ENCODE data around the gene BANK1. TPM values are rescaled to one million over a fixed set of nuclear protein-coding genes. Genes with fewer than 3 reads are reported as not detected.

BANK1 gene
- total RNA-seq, 1 experiment from 2014 or later, result 2.2 TPM

GRCh38 chr4:101948055-101948454 lies 157.5 kb downstream of the BANK1 start:
- intact Hi-C loops (cut with micrococcal nuclease; ENCODE audit: unreplicated experiment), result no loop called here

GRCh38 chr4:101948951-101949350 lies 158.4 kb downstream of the BANK1 start:
- Histone ChIP-seq H3K9me2 (ENCODE audit: insufficient read depth) (no peaks in the 10 kb centered on the region), H4K20me1 (ENCODE audit: insufficient read depth) (no peaks in the 10 kb centered on the region), H3K4me1 (replicated peaks; ENCODE audit: insufficient read depth) (no peaks in the 10 kb centered on the region), H3F3A (ENCODE audit: insufficient read depth, low read depth) (no peaks in the 10 kb centered on the region), H3K27ac (no peak overlapping the region), H3K4me3 (no peak overlapping the region), H3K36me3 (ENCODE audit: low read depth) (no peaks in the 10 kb centered on the region), H3K9me3 (ENCODE audit: insufficient read depth, low read depth) (no peaks in the 10 kb centered on the region), H3K79me2 (ENCODE audit: low read depth) (no peaks in the 10 kb centered on the region), H3K4me2 (no peak overlapping the region), H3K27me3 (ENCODE audit: insufficient read depth, low read depth) (no peaks in the 10 kb centered on the region), H2AFZ (no peak overlapping the region)
- TF ChIP-seq CTCF (conservative IDR thresholded peaks at IDR 0.05), result no peak
- intact Hi-C loops (cut with micrococcal nuclease; ENCODE audit: unreplicated experiment), result no loop called here
- POLR2A ChIA-PET (ENCODE audit: unreplicated experiment), result no interaction called here
- DNase-seq, result no peak
- CTCF ChIA-PET, result no interaction called here
- BruUV-seq (replicated peaks), result no TSS peak

More at GRCh38 chr4:101948055-101948454, 157.5 kb downstream of the BANK1 start:
- TF ChIP-seq EZH2 (IDR thresholded peaks at IDR 0.05; ENCODE audit: low read depth) (no peak), CTCF (conservative IDR thresholded peaks at IDR 0.05) (no peak)
- Histone ChIP-seq H3K36me3 (ENCODE audit: low read depth) (no peaks in the 10 kb centered on the region), H3K4me2 (no peak overlapping the region), H4K20me1 (ENCODE audit: insufficient read depth) (no peaks in the 10 kb centered on the region), H3K9me2 (ENCODE audit: insufficient read depth) (no peaks in the 10 kb centered on the region), H3K4me1 (replicated peaks; ENCODE audit: insufficient read depth) (no peaks in the 10 kb centered on the region), H3F3A (ENCODE audit: insufficient read depth, low read depth) (no peaks in the 10 kb centered on the region), H2AFZ (no peak overlapping the region), H3K27me3 (ENCODE audit: insufficient read depth, low read depth) (no peaks in the 10 kb centered on the region), H3K79me2 (ENCODE audit: low read depth) (no peaks in the 10 kb centered on the region), H3K9me3 (ENCODE audit: insufficient read depth, low read depth) (no peaks in the 10 kb centered on the region), H3K27ac (no peak overlapping the region), H3K4me3 (no peak overlapping the region)
- ChIA-PET CTCF (no interaction called here), POLR2A (ENCODE audit: unreplicated experiment) (no interaction called here)
- BruUV-seq (replicated peaks), result no TSS peak
- no peak for DNase-seq

GRCh38 chr4:101950258-101950979 lies 159.9 kb downstream of the BANK1 start:
- Histone ChIP-seq H3K27me3 (ENCODE audit: insufficient read depth, low read depth) (no peaks in the 10 kb centered on the region), H3K4me3 (no peak overlapping the region), H3K9me3 (ENCODE audit: insufficient read depth, low read depth) (no peaks in the 10 kb centered on the region), H4K20me1 (ENCODE audit: insufficient read depth) (no peaks in the 10 kb centered on the region), H3K36me3 (ENCODE audit: low read depth) (no peaks in the 10 kb centered on the region), H3K79me2 (ENCODE audit: low read depth) (no peaks in the 10 kb centered on the region), H3K4me1 (replicated peaks; ENCODE audit: insufficient read depth) (no peaks in the 10 kb centered on the region), H3K4me2 (no peak overlapping the region), H3F3A (ENCODE audit: insufficient read depth, low read depth) (no peaks in the 10 kb centered on the region), H3K9me2 (ENCODE audit: insufficient read depth) (no peaks in the 10 kb centered on the region), H3K27ac (no peak overlapping the region), H2AFZ (no peak overlapping the region)
- ChIA-PET POLR2A (ENCODE audit: unreplicated experiment) (no interaction called here), CTCF (interaction anchor here (0.6 kb wide), 1 partner anchor 349 kb away, joined by 3 read pairs; no protein-coding TSS in a partner anchor)
- intact Hi-C loops (cut with micrococcal nuclease; ENCODE audit: unreplicated experiment), result no loop called here
- DNase-seq, result no peak
- no TSS peak for BruUV-seq (replicated peaks)
- TF ChIP-seq CTCF (conservative IDR thresholded peaks at IDR 0.05) (no peak), EZH2 (IDR thresholded peaks at IDR 0.05; ENCODE audit: low read depth) (no peak)

All from PC-9 (cell line).